Keratinocyte (primary cell): ENCODE measurements around the gene NME7. TPM values are rescaled to one million over a fixed set of nuclear protein-coding genes. Genes with fewer than 3 reads are reported as not detected.
A peak's percentile ranks its signal among the peaks of the same experiment; 100 is the strongest.

ENCODE experiments used
- DNase-seq: peaks from one replicate; pipeline ENCODE4 v3.0.0-alpha.2; 2011; ENCODE audit warnings: low read depth, missing footprints, low spot score
- FAIRE-seq: peaks from 2 replicates; lab custom pipeline; 2011; peaks lifted over from hg19 to GRCh38; lab: Jason Lieb, UNC
- H2AFZ ChIP-seq: 2 replicates; pipeline ENCODE4 v1.6.0; 2012; ENCODE audit warnings: low read length, control low read depth, inconsistent platforms; ENCODE audit not compliant: control insufficient read depth
- H3K27ac ChIP-seq: 2 replicates; pipeline ENCODE4 v1.5.1; 2011; ENCODE audit warnings: low read length; ENCODE audit not compliant: control insufficient read depth, insufficient read depth
- H3K27me3 ChIP-seq: 3 replicates; pipeline ENCODE4 v1.6.0; 2011; ENCODE audit warnings: low read length; ENCODE audit not compliant: control insufficient read depth, insufficient read depth; ENCODE audit errors: extremely low read depth
- H3K36me3 ChIP-seq, 2 experiments: 2 replicates in 1 of 2; 3 replicates in 1 of 2; pipeline ENCODE4 v1.5.1; 2011; ENCODE audit warnings: low read length in 2 of 2, mild to moderate bottlenecking in 1 of 2; ENCODE audit not compliant: control insufficient read depth in 2 of 2, insufficient read depth in 2 of 2; ENCODE audit errors: extremely low read depth in 1 of 2
- H3K4me1 ChIP-seq: 3 replicates; pipeline ENCODE4 v1.5.1; 2011; ENCODE audit warnings: low read length; ENCODE audit not compliant: control insufficient read depth, insufficient read depth; ENCODE audit errors: extremely low read depth
- H3K4me2 ChIP-seq: 3 replicates; pipeline ENCODE4 v1.6.0; 2011; ENCODE audit warnings: low read depth, low read length; ENCODE audit not compliant: control insufficient read depth, insufficient read depth; ENCODE audit errors: extremely low read depth
- H3K4me3 ChIP-seq, 3 experiments: fragments of 200-600 bp in 1 of 3; sonication (generic) in 1 of 3; 2 replicates in 2 of 3; 3 replicates in 1 of 3; pipeline ENCODE4 v1.5.1; 2011 to 2016; ENCODE audit warnings: low read length in 3 of 3, mild to moderate bottlenecking in 3 of 3, control low read depth in 2 of 3, inconsistent platforms in 1 of 3, low read depth in 1 of 3, mixed read lengths in 1 of 3, mixed run types in 1 of 3, moderate library complexity in 1 of 3; ENCODE audit not compliant: control insufficient read depth in 2 of 3, insufficient read depth in 2 of 3; ENCODE audit errors: extremely low read depth in 1 of 3
- H3K79me2 ChIP-seq: 2 replicates; pipeline ENCODE4 v1.6.0; 2012; ENCODE audit warnings: low read length; ENCODE audit not compliant: control insufficient read depth, insufficient read depth
- H3K9ac ChIP-seq: 3 replicates; pipeline ENCODE4 v1.6.0; 2011; ENCODE audit warnings: low read length; ENCODE audit not compliant: control insufficient read depth, insufficient read depth; ENCODE audit errors: extremely low read depth
- H3K9me1 ChIP-seq: 3 replicates; pipeline ENCODE4 v1.6.0; 2011; ENCODE audit warnings: low read length; ENCODE audit not compliant: control insufficient read depth, insufficient read depth; ENCODE audit errors: extremely low read depth
- H3K9me3 ChIP-seq: 2 replicates; pipeline ENCODE4 v1.5.1; 2012; ENCODE audit warnings: low read depth, low read length; ENCODE audit not compliant: control insufficient read depth
- H4K20me1 ChIP-seq: 3 replicates; pipeline ENCODE4 v1.6.0; 2011; ENCODE audit warnings: low read length; ENCODE audit not compliant: control insufficient read depth, insufficient read depth; ENCODE audit errors: extremely low read depth
- CTCF ChIP-seq, 3 experiments: IDR thresholded peaks in 1 of 3; conservative IDR thresholded peaks in 1 of 3; optimal IDR thresholded peaks in 1 of 3; 2 replicates in 2 of 3; 3 replicates in 1 of 3; pipeline versions ENCODE3 to v1.5.1; 2011; ENCODE audit warnings: low read length in 3 of 3, mild to moderate bottlenecking in 3 of 3, moderate library complexity in 2 of 3, control low read depth in 1 of 3, inconsistent platforms in 1 of 3; ENCODE audit not compliant: insufficient read depth in 2 of 3; ENCODE audit errors: extremely low read depth in 1 of 3
- EZH2 ChIP-seq: IDR thresholded peaks from one replicate; pipeline ENCODE4 v1.6.1; 2012; ENCODE audit warnings: inconsistent platforms, mild to moderate bottlenecking, low read length, moderate library complexity
- dilution Hi-C: fragments of 300-500 bp; cut with MboI; formaldehyde crosslinking; loops from one replicate; pipeline ENCODE4 v1.7.0; 2020; ENCODE audit warnings: low sequenced_read_pairs; ENCODE audit not compliant: extremely low pct_ligation_motif_present
- polyA plus RNA-seq, 5 experiments: library from polyadenylated mRNA; depleted of rRNA in 3 of 5; stranded (reverse) in 3 of 5; stranded (forward) in 1 of 5; unstranded in 1 of 5; fragments of >200 nt; gene quantifications; 1 replicate in 1 of 5; 2 replicates in 3 of 5; 3 replicates in 1 of 5; pipeline versions ENCODE4 v1.2.1 to v1.2.3, GENCODE V29; 2011 to 2012; ENCODE audit warnings: missing spikeins in 2 of 5, low read depth in 1 of 5, low replicate concordance in 1 of 5

Gene NME7
- polyA plus RNA-seq, 1 donor (not counting 4 experiments of a cell fraction or from before 2014, with no cell fraction given): 52.9 TPM

GRCh38 chr1:169249611-169250010 lies 118.0 kb downstream of the NME7 start:
- no peak overlapping the region for H2AFZ ChIP-seq
- DNase-seq (no peak), FAIRE-seq (no peak)
- no peaks in the 10 kb centered on the region for H3K27me3 ChIP-seq
- no peaks in the 10 kb centered on the region for H3K4me1 ChIP-seq
- H3K4me3 ChIP-seq: no peak overlapping the region
- H3K9me3 ChIP-seq: no peaks in the 10 kb centered on the region
- no peaks in the 10 kb centered on the region for H4K20me1 ChIP-seq
- dilution Hi-C loops: no loop called here
- no peak overlapping the region for H3K9ac ChIP-seq
- H3K79me2 ChIP-seq: no peaks in the 10 kb centered on the region
- peak overlapping the region; percentile 12 for H3K4me2 ChIP-seq
- TF ChIP-seq CTCF (optimal IDR thresholded peaks at IDR 0.05 in 1 of 3, IDR thresholded peaks at IDR 0.05 in 1 of 3, conservative IDR thresholded peaks at IDR 0.05 in 1 of 3; ENCODE audit: extremely low read depth in 1 of 3, insufficient read depth in 2 of 3, low read length in 3 of 3): no peak
- no peak for TF ChIP-seq EZH2
- H3K9me1 ChIP-seq: no peaks in the 10 kb centered on the region
- H3K36me3 ChIP-seq: no peaks in the 10 kb centered on the region
- H3K27ac ChIP-seq: no peak overlapping the region

GRCh38 chr1:169245706-169246105 lies 121.9 kb downstream of the NME7 start:
- no peak overlapping the region for H3K4me2 ChIP-seq
- no peak for TF ChIP-seq CTCF (optimal IDR thresholded peaks at IDR 0.05 in 1 of 3, IDR thresholded peaks at IDR 0.05 in 1 of 3, conservative IDR thresholded peaks at IDR 0.05 in 1 of 3; ENCODE audit: extremely low read depth in 1 of 3, insufficient read depth in 2 of 3, low read length in 3 of 3)
- TF ChIP-seq EZH2: no peak
- FAIRE-seq (no peak), DNase-seq (no peak)
- H3K79me2 ChIP-seq: no peaks in the 10 kb centered on the region
- H3K27ac ChIP-seq: no peak overlapping the region
- H4K20me1 ChIP-seq: no peaks in the 10 kb centered on the region
- no peaks in the 10 kb centered on the region for H3K9me1 ChIP-seq
- H3K9me3 ChIP-seq: no peaks in the 10 kb centered on the region
- H3K27me3 ChIP-seq: no peaks in the 10 kb centered on the region
- H2AFZ ChIP-seq: no peak overlapping the region
- H3K4me1 ChIP-seq: peaks cover 6% of the 10 kb centered on the region
- no peak overlapping the region for H3K9ac ChIP-seq
- no peaks in the 10 kb centered on the region for H3K36me3 ChIP-seq
- dilution Hi-C loops: no loop called here
- H3K4me3 ChIP-seq: no peak overlapping the region
